GM21717 (cell line): Measurements from ENCODE around the gene ALDH2.
"Not testable (repeated sequence)": the region's sequence is repeated elsewhere in the genome, so short reads cannot be mapped to it uniquely, and the experiment has no call there.

Experiments
- ATAC-seq: cut with Tn5 transposase; IDR thresholded peaks from one replicate; pipeline ENCODE4 v1.9.1; 2021; ENCODE audit warnings: mild to moderate bottlenecking, moderate library complexity; ENCODE audit not compliant: unreplicated experiment

The ALDH2 gene

DNA sequence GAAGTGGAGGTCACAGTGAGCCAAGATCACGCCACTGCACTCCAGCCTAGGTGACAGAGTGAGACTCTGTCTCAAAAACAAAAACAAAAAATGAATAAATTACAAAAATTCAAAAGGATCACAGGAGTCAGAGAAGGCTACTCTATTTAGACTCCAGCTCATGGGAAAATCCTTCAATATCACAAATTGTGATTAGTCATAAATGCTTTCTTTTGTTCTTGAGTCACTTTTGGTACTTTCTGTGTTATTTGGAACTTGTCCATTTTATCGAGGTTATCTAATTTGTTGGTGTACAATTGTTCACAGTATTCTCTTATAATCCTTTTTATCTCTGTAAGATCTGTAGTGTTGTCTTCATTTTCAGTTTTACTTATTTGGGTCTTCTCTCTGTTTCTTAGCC, 18.9 kb downstream of the ALDH2 start:
- no peak for ATAC-seq

DNA sequence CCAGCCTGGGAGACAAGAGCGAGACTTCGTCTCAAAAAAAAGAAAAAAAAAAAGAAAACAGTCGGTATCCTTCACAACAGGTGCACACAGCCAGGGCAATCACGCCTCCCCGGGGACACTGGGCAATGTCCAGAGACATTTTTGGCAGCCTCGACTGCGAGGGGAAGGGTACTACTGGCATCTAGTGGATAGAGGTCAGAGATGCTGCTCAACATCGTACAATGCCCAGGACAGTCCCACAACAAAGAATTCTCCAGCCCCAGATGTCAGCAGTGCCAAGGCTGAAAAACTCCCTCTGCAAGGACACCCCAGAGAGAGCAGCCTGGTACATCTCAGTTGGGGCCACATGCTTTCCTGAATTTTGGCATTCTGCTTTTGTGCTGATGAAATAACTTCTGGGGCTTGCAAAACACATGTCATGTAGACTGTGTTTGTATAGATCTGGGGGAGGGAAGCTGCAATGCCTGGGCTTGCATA, 21.5 kb downstream of the ALDH2 start:
- ATAC-seq: no peak

DNA sequence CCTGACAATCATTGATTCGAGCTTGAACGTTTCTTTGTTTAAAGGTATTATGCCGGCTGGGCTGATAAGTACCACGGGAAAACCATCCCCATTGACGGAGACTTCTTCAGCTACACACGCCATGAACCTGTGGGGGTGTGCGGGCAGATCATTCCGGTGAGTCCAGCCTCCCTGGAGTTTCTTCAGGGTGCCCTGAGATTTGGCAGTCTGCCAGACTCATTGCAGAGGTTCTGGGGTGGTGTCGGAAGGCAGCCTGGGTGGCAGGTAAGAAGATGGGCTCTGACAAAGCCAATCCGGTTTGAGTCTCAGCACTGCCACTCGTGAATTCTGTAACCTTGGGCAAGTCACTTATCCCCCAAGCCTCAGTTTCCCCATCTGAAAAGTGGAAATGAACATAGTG, 23.0 kb downstream of the ALDH2 start:
- ATAC-seq: no peak

DNA sequence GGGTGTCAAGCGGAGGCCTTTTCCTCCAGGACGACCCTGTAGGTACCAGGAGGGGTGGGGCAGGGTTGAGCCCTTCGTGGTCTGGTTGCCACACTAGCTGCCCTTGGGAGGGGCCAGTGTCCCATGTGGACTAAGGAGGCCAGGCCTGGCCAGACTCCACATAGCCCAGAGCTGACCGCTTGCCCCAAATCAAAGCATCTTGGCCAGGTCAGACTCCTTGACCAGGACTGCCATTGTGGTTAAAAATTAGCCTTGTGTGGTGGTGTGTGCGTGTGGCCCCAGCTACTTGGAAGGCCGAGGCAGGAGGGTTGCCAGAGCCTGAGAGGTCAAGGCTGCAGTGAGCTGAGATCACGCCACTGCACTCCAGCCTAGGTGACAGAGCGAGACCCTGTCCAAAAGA, 24.8 kb downstream of the ALDH2 start:
- no peak for ATAC-seq

DNA sequence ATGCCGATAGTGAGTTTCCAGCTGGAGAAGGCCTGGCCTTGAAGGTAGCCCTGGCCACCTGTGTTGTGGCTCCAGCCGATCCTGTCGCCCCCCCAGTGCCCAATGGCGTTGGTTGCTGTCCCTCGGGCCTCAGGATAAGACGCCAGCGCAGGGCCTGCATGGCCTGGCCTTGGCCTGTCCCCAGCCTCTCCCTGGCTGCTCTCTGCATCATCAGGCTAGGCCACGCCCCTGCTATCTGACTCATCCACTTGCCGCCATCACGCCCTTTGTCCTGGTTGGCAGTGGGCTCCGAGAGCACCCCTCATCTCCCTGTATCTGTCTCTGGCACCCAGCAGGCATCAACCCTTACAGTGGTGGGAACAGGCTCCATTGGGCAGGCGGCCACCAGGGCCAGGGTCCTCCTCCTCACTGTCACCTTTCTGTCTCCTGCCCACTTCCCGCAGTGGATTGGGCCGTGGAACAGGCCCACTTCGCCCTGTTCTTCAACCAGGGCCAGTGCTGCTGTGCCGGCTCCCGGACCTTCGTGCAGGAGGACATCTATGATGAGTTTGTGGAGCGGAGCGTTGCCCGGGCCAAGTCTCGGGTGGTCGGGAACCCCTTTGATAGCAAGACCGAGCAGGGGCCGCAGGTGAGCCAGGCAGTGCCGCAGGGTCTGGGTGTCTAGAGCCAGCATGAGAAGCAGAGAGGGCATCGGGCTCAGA, 25.6 kb downstream of the ALDH2 start:
- ATAC-seq: no peak

DNA sequence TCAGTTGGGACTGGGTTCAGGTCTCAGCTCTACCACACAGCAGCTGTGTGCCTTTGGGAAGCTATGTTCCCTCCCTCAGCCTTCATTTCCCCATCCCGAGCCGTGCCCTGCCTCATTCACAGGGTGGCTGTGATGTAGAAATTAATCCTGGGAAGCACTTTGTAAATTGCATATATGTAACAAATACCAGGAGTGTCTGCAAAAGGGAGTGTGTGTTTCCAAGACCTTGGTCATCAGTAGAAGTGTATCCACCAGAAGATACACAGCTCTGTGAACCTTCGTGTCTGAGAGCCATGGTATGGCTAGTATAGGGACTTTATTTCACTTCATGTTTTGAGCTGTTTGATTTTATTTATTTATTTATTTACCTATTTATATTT, 26.1 kb downstream of the ALDH2 start:
- no peak for ATAC-seq

DNA sequence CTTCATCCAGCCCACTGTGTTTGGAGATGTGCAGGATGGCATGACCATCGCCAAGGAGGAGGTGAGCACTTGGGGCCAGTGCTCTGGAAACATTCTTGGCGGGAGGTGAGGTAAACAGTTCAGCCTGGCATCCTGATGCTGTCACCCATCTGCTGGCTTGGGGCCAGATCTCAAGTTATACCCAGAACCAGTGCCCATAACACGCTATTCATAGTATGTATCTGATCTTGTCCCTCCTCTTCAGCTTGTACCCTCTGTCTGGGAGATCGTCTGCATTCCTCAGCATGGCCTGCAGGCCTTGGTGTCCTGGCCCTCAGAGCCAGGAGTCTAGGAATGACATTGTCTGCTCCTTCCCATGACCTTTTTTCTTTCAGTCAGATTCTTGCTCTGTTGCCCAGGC, 31.4 kb downstream of the ALDH2 start:
- no peak for ATAC-seq

DNA sequence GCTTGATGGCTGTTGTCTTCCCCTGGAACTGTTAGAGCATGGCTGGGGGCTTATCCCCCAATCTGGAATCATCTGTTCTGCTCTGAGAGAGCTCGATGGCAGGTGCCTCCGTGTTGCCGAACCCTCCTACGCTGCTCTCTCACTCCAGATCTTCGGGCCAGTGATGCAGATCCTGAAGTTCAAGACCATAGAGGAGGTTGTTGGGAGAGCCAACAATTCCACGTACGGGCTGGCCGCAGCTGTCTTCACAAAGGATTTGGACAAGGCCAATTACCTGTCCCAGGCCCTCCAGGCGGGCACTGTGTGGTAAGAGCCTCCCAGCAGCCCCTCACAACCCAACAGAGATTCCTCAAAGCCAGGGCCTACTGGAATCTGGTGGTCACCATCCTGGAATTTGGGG, 33.0 kb downstream of the ALDH2 start:
- ATAC-seq: no peak

DNA sequence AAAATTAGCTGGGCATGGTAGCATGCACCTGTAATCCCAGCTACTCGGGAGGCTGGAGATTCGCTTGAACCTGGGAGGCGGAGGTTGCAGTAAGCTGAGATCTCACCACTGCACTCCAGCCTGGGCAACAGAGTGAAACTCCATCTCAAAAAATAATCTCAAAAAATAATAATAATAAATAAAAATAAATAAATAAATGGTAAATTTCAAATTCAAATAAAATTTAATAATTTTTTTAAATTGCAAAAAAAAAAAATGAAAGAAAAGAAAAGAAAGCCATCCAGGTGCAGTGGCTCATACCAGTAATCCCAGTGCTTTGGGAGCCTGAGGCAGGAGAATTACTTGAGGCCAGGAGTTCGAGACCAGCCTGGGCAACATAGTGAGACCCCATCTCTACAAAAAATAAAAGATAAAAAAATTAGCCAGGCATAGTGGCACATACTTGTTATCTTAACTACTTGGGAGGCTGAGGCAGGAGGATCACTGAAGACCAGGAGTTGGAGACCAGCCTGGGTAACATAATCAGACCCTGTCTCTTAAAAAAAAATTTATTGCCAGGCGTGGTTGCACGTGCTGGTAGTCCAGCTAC, 36.4 kb downstream of the ALDH2 start:
- no peak for ATAC-seq

DNA sequence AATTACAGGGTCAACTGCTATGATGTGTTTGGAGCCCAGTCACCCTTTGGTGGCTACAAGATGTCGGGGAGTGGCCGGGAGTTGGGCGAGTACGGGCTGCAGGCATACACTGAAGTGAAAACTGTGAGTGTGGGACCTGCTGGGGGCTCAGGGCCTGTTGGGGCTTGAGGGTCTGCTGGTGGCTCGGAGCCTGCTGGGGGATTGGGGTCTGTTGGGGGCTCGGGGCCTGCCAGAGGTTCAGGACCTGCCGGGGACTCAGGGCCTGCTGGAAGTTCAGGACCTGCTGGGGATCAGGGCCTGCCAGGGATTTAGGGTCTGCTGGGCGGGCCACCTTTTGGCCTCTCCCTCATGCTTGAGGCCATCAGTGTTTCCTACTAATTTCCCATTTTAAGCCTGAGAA, 37.1 kb downstream of the ALDH2 start:
- no peak for ATAC-seq

DNA sequence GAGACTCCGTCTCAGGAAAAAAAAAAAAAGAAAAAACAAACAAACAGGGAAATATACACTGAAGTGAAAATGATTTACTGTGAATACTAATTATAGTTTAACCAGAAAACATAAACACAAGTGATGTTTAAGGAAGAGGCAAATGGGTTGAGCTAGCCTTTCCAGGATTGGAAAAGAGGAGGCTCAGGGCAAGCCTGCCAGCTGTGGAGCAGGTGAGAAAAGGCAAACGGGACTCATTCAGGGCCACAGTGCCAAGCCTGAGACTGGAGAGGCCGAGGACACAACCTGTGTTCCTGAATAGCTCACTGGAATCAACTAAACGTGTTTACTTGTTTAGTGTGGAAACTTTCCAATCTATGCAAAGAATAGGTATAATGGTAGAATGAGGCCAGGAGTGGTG, 39.6 kb downstream of the ALDH2 start:
- no peak for ATAC-seq

DNA sequence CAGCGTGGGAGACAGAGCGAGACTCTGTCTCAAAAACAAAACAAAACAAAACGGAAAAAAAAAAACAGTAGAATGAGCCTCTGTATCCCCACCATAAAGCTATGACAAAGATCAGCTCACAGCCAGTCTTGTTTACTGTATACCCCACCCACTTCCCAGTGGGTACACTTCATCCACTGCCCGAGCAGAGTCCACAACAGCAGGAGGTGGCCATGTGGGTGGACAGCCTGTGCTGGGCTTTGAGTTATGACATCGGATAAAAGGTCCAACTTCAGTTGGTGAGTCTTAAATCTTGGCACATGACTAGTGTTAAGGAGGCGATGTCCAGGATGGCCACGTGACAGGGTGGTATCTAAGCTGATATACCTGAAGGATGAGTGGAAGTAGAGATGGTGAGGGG, 40.5 kb downstream of the ALDH2 start:
- ATAC-seq: no peak

DNA sequence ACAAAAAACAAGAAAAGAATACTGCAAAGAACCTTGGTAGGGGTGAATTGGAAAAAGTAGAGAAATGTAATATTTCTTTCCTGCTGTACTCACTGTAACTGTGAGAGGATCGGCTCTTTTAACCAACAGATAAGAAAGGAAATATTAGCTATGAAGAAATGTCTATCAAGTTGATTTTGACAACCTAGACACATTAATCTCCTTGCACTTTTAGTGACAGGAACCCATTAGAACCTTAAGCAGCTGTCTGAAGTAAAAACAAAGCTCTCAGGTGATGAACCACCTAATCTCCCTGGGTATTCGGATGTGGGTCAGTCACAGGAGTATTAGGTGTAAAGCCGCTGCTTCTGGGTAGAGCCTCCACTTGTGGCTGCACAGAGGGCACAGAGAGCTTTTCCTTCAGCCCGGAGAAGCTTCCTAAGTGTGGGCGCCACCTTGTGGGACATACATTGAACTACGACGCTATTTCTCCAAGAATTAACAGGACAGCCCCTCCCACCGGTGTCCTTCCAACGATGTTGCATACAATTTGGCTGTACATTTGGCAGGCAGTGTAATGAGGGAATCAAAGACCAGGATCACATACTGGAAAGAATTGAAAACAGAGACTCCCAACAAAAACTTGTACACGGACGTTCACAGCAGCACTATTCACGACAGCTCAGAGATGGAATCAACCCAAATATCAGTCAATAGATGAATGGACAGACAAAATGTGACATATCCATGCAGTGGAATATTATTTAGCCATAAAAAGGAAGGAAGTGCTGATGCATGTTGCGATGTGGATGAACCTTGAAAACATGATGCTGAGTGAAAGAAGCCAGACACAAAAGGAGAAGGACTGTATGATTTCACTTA, 46.4 kb downstream of the ALDH2 start:
- no peak for ATAC-seq

DNA sequence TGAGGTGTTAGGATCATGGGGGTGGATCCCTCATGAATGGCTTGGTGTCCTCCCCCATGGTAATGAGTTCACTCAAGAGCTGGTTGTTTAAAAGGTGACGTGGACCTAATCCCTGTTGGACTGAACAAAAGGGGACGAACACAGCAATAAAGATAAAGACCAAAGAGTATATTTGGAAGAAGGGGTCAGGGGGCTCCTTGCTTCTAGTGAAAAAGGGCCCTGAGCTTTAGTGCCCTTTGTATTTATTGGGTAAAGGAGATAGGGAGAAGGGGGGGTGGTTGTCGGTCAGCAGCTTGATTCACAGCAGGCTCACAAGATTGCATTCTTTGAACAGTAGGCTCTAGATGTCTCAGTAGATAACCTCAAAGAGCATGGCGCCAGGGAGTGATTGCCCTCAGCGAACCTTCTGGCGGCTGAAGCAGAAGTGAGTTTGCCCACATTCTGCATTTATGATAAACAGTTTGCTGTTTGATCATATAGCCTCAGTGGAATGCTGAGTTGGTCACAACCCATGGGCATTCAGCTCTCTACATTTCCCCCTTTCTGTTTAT, 49.4 kb downstream of the ALDH2 start:
- ATAC-seq: no peak

DNA sequence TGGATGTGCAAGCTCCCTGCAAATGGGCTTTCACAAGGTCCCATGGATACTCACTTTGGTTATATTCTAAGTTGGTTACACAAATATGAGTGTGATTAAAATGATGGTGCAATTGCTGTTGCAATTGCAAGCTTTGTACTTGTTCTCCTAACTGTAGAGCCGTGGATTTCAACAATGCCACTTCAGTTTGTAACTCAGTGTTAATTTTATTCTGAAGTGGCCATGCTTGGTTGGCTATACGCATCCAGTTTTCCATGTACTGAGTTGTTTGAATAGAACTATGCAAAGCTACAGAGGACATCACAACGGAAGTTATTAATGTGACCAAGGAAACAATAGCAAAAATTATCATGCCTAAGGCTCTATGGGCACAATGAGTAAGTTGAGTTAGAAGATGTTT, 50.2 kb downstream of the ALDH2 start:
- ATAC-seq: not testable (repeated sequence)

DNA sequence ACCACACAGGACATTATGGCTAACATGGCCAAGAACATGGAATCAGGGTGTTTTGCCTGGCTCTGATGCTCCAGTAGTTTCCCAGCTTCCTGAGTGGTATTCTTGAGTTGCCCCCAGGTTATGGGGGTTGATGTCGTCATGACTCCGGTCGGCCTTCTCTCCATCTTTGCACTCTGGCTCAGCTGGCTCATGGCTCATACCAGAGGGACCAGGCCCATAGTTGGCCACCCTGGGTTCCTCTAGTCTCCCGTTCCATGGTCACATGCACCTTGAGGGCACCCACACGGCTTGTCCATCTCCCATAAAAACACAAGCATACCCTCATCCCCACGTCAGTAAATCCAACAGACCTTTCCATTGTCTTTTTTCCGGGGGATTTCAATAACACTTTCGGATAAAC, 51.6 kb downstream of the ALDH2 start:
- ATAC-seq: no peak

DNA sequence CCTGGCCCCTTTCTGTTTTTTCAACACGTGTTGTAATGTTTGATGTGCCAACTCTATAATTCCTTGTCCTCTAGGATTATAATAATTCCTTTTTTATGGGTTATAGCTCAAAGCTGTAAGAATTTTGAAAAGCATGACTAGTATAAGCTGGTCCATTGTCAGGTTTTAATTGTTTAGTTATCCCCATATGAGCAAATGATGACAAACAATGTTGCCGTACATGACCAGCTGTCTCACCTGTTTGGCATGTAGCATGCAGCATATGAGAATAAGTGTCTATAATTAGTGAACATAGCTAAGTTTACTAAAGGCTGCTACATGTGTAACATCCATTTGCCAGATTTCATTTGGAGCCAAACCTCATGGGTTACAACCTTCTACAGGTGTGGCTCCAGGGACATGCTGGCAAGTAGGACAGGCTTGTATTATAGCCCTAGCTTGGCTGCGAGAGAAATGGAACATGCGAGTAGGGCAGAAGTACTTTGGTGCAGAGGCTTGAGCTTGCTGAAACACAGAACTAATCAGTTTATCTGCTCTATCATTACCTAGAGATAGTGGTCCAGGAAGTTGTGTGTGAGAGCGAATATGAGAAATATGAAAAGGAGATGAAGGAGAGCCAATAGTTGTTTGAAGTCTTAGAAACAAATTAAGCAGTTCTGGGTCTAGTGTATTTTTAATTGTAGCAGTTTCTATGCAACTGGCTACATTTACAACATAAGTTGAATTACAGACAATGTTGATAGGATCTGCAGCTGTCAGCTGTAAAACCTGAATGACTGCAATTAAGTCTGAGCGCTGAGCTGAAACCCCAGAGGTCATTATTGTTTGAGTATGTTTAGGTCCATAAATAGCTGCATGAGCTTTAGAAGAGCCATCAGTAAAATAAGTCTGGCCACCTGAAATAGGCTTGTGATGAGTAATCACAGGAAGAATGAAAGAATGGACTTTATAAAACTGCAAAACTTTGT, 52.7 kb downstream of the ALDH2 start:
- ATAC-seq: no peak

DNA sequence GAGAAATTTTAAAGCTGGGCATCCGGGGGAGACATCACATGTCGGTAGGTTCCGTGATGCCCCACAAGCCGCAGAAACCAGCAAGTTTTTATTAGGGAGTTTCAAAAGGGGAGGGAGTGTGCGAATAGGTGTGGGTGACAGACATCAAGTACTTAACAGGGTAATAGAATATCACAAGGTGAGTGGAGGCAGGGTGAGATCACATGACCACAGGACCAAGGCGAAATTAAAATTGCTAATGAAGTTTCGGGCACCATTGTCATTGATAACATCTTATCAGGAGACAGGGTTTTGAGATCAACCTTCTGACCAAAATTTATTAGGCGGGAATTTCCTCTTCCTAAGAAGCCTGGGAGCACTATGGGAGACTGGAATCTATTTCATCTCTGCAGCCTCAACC, 54.1 kb downstream of the ALDH2 start:
- ATAC-seq: not testable (repeated sequence)

DNA sequence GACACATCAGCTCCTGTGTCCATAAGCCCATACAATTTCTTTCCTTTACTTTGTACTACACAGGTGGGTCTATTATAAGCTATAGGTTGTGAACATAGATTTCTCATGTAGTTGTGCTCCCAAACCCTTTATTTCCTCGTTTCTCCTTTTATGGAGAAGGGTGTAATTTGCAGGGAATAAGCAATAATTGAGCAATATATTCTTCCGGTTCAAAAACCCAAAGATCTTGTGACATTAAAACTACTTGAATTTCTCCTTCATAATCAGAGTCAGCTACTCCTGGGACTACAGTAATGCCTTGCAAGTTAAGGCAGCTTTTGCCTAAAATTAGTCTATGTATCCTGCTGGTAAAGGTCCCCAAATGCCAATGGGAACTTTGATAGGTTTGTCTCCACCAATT, 56.2 kb downstream of the ALDH2 start:
- ATAC-seq: no peak

DNA sequence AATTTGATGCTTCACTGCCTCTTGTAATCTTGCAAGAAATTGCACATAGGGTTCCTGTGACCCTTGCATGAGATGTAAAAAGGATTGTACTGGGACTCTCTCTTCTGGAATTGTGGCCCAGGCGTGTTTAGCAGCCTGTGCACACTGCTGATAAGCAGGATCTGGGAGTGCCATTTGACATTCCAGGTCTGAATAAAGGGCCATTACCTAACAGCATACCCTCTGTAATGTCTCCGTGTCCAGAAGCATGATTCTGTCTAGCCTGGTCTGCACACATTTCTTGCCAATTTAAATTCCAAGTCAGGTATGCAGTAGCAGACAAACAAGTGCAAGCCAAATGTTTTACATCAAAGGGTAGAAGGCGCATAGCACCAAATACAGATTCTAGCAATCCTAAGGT, 57.2 kb downstream of the ALDH2 start:
- ATAC-seq: no peak

DNA sequence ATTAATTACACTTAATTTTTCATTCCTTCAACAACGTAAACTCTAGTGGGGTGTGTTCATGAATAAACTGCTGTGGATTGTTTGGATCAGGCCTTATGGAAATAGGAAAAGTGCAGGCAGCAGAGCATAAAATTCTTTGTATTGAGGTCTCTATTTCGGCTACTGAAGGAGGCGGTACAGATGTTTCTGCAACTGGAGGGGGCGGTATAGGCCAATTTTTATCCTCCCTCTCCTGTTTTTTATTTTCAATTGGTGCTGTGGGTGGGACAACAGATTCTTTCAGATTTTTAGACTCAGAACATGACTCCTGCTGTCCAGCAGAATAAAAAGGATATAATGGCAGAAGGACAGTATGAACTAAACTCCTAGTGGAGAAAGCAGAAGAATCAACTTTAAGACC, 57.6 kb downstream of the ALDH2 start:
- ATAC-seq: not testable (repeated sequence)
